Memory B cell (primary cell): ENCODE results near the gene SLC9A7.

Source experiments
- ATAC-seq: fragments of 150-1000 bp; cut with Tn5 transposase; 2 replicates; pipeline ENCODE4 v1.10.0; 2021; ENCODE audit warnings: low read depth, mild to moderate bottlenecking, moderate library complexity
- DNase-seq, 2 donors: peaks; one replicate each; pipeline ENCODE4 v3.0.0; 2022; ENCODE audit warnings: low spot score in 2 of 2
- H3K27ac Mint-ChIP-seq: one replicate; pipeline ENCODE4 v1.8.0; 2022; ENCODE audit warnings: mild to moderate bottlenecking, moderate library complexity, mixed read lengths
- H3K27me3 Mint-ChIP-seq: one replicate; pipeline ENCODE4 v1.8.0; 2022; ENCODE audit warnings: mixed read lengths
- H3K36me3 Mint-ChIP-seq: one replicate; pipeline ENCODE4 v1.8.0; 2022; ENCODE audit warnings: mild to moderate bottlenecking, mixed read lengths
- H3K4me1 Mint-ChIP-seq: one replicate; pipeline ENCODE4 v1.8.0; 2022; ENCODE audit warnings: mixed read lengths
- H3K4me3 Mint-ChIP-seq: one replicate; pipeline ENCODE4 v1.8.0; 2022; ENCODE audit warnings: mild to moderate bottlenecking, moderate library complexity, mixed read lengths
- H3K9me3 Mint-ChIP-seq: one replicate; pipeline ENCODE4 v1.8.0; 2022; ENCODE audit warnings: mixed read lengths

Gene SLC9A7

DNA sequence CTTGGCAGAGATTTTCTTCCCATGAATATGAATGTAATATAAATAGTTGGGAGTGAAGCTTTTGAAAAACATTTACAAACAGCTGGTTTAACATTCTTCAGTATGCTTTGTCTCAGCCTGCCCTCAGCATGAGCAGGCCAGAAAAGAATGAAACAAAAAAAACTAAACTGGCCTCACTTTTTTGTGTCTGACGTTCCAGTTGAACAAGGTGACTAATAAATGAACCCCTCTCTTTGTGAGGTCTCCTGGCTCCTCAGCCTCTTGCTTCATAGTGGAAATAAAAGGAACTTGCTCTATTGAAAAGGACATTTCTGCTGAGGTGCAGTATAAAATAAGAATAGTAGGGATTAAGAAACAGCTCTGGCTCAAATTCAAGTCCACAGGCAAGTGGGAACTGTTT, 176.0 kb downstream of the SLC9A7 start:
- no peaks in the 10 kb centered on the region for H3K9me3 Mint-ChIP-seq
- peaks cover under 1% of the 10 kb centered on the region for H3K36me3 Mint-ChIP-seq
- no peak for DNase-seq
- H3K27me3 Mint-ChIP-seq, result no peaks in the 10 kb centered on the region
- peaks cover 5% of the 10 kb centered on the region for H3K4me1 Mint-ChIP-seq
- H3K27ac Mint-ChIP-seq, result no peak overlapping the region
- H3K4me3 Mint-ChIP-seq, result no peak overlapping the region
- no peak for ATAC-seq

DNA sequence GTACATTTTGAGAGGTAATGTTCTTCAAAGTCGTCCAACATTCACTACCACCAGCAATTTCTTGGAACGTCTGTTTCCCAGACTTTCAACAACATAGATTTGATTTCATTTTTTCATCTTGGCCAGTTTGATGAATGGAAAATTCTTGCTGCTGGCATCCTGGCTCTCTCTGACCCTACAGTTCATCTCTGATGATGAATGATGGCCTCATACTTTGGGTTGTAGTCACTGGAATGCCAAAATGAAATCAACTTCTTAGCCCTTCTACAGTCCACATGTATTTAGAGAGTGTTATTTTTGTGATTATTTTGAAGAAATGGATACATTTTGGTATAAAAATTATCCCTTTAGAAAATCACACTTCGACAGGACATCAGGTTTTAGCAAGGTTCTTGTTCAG, 176.6 kb downstream of the SLC9A7 start:
- ATAC-seq (no peak), DNase-seq (no peak)
- no peak overlapping the region for H3K4me3 Mint-ChIP-seq
- no peaks in the 10 kb centered on the region for H3K27me3 Mint-ChIP-seq
- H3K36me3 Mint-ChIP-seq, result peaks cover 3% of the 10 kb centered on the region
- H3K9me3 Mint-ChIP-seq, result no peaks in the 10 kb centered on the region
- peaks cover 5% of the 10 kb centered on the region for H3K4me1 Mint-ChIP-seq
- no peak overlapping the region for H3K27ac Mint-ChIP-seq

DNA sequence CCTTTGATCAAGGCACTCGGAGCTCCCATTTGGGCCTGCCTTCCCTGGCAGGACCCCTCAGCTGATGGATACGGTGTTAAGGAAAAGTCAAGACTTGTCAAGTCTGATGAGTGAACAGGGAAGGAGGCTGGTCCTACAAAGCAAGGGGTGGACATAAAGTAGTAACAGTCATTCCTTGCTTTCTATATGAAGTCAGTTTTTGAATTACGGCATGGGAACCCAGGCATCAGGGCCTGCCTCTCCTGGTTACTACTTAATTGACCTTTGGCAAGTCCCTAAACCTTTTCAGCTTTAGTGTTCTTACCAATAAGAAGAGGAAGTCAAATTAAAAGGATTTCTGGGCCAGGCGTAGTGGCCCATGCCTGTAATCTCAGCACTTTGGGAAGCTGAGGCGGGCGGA, 178.3 kb downstream of the SLC9A7 start:
- ATAC-seq (no peak), DNase-seq (no peak)
- Mint-ChIP-seq H3K36me3 (peaks cover 3% of the 10 kb centered on the region), H3K4me3 (no peak overlapping the region), H3K4me1 (peaks cover 11% of the 10 kb centered on the region), H3K27ac (no peak overlapping the region), H3K27me3 (no peaks in the 10 kb centered on the region), H3K9me3 (no peaks in the 10 kb centered on the region)

DNA sequence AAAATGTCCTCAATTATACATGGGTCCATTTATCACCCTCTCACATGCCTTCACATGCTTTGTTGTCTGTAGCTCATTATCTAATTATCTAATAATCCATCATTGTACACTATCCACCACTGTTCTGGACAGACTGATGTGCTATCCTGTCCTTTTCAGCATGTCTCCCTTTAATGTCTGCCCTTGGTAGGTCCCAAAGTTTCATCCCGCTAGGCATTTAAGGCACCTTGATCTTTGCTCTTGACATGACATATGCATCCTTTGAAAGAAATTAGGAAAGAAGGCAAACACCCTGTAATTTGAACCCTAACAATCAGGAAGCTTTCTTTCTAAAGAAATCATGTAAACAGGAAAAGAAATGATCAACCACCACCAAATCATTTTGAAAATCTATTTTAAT, 179.7 kb downstream of the SLC9A7 start:
- ATAC-seq, result no peak
- Mint-ChIP-seq H3K4me1 (peaks cover 14% of the 10 kb centered on the region), H3K9me3 (no peaks in the 10 kb centered on the region), H3K36me3 (peaks cover 3% of the 10 kb centered on the region), H3K4me3 (no peak overlapping the region), H3K27ac (no peak overlapping the region), H3K27me3 (no peaks in the 10 kb centered on the region)
- DNase-seq, result no peak

DNA sequence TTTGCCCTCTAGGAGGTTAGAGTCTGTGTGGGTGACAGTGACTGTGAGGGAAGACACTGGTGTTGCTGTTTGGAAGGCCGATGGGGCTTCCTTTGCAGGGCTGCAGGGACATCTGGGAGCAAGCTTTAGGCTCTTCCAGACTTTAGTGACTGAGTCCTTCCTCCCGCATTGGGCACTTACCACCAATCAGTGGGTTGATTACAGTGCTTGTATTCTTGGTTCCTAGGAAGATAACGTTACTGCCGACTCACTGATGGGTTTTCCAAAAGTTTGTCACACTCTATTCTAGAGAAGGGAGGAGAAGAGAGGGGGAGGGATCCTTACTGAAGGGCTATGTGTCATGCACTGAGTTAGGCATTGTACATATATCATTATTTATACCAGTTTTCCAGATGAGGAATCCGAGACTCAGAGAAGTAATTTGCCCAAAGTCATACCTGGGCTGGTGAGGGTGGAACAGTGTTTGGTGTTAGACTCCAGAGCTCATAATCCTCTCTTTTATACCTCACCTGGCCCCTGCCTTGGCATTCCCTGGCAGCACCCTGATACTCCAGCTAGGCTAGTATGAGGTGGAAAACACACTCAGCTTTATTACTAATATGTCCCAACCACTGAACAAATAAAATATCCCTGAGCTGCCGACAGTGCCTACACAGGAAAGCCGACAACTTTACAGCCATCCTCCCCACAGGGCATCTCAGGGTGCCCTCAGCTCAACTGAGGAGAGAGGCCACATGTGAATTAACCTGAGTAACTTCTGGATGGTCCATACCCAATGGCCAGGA, 181.5 kb downstream of the SLC9A7 start:
- Mint-ChIP-seq H3K4me1 (peaks cover 18% of the 10 kb centered on the region), H3K4me3 (no peak overlapping the region), H3K27ac (no peak overlapping the region)

DNA sequence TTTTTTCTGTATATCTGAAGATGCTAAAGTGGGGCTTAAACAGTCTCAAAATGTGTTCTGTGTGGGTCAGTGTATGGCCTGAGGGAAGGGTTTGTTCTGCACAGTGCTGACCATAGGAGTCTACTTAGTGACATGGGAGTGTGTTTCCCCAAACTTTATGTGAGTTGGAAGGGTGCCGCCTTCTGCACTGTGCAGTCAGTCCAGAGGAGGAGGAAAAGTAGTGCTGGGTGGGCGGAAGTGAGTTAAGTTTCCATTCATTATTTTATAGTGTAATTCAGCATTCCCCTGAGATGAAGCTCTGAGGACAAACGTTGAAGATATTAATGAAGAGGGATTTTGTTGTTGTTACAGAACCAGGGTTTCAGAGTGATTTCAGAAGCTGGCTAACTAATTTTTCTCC, 182.5 kb downstream of the SLC9A7 start:
- DNase-seq, result no peak
- ATAC-seq, result no peak
- H3K4me1 Mint-ChIP-seq, result peaks cover 27% of the 10 kb centered on the region
- H3K36me3 Mint-ChIP-seq, result peaks cover 3% of the 10 kb centered on the region
- no peaks in the 10 kb centered on the region for H3K9me3 Mint-ChIP-seq
- H3K4me3 Mint-ChIP-seq, result peak overlapping the region; percentile 56
- no peaks in the 10 kb centered on the region for H3K27me3 Mint-ChIP-seq
- no peak overlapping the region for H3K27ac Mint-ChIP-seq

More for the DNA sequence above, 181.5 kb downstream of the SLC9A7 start:
- Mint-ChIP-seq H3K36me3 (peaks cover 3% of the 10 kb centered on the region), H3K9me3 (no peaks in the 10 kb centered on the region), H3K27me3 (no peaks in the 10 kb centered on the region)
- DNase-seq (no peak), ATAC-seq (no peak)

DNA sequence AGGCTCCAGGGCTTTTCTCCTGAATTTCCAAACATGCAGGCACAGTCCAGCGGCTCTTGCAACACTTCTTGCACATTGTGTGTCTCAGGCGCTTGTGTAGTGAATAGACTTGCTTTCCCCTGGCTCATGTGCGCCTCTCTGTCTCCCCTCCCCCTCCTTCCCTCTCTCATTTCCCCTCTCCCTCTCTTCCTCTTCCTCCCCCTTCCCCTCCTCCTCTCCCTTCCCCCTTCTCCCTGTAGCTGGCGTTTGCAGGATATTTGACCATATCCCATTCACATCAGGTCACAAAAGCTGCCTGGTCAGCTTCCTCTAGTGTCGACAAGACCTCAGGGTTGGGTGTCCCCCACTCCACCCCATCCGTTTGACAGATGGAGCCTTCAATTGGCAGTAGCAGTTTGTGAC, 182.9 kb downstream of the SLC9A7 start:
- Mint-ChIP-seq H3K4me3 (peak overlapping the region; percentile 56), H3K27me3 (no peaks in the 10 kb centered on the region), H3K9me3 (no peaks in the 10 kb centered on the region), H3K36me3 (peaks cover 3% of the 10 kb centered on the region), H3K27ac (no peak overlapping the region), H3K4me1 (peaks cover 27% of the 10 kb centered on the region)
- ATAC-seq, result no peak
- DNase-seq, result no peak

DNA sequence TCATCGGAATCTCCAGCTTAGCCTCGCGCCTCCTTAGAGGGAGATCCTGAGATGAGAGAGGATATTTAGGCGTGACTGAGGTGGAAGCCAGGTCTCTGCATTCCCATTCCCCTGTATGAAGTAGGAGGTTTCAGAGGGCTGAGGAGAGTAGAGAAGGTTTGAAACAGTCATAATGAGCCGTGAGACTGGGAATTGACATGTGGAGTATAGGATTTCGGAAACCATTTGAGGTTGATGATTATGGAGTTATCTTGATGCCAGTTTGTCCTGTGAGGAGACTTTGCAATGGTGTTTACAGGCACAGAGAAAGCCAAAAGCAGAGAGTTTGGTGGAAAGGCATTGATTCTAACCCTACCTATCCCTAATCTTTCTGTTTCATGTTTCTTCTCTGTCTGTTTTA, 183.3 kb downstream of the SLC9A7 start:
- no peak for DNase-seq
- Mint-ChIP-seq H3K27ac (no peak overlapping the region), H3K27me3 (no peaks in the 10 kb centered on the region)

DNA sequence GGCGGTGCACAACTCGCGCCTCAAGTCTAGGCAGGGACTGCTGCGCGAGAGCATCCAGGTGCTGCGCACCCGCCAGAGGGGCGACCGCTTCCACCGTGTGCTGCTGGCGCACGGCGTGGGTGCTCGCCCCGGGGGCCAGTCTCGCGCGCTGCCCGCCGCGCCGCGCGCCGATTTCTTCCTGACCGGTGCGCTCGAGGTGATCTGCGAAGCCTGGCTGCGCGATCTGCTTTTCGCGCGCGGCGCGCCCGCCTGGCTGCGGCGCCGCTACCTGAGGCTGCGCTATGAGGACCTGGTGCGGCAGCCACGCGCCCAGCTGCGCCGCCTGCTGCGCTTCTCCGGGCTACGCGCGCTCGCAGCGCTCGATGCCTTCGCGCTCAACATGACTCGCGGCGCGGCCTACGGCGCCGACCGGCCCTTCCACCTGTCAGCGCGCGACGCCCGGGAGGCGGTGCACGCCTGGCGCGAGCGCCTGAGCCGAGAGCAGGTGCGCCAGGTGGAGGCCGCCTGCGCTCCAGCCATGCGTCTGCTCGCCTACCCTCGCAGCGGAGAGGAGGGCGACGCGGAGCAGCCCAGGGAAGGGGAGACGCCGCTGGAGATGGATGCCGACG, 184.0 kb downstream of the SLC9A7 start:
- peak overlapping the region; percentile 85 for H3K4me3 Mint-ChIP-seq
- peaks cover 3% of the 10 kb centered on the region for H3K36me3 Mint-ChIP-seq
- peak; percentile 16 to 32 for DNase-seq
- no peaks in the 10 kb centered on the region for H3K27me3 Mint-ChIP-seq
- H3K4me1 Mint-ChIP-seq, result peaks cover 27% of the 10 kb centered on the region
- H3K27ac Mint-ChIP-seq, result no peak overlapping the region
- ATAC-seq, result peak; percentile 28
- no peaks in the 10 kb centered on the region for H3K9me3 Mint-ChIP-seq

More for the DNA sequence above, 183.3 kb downstream of the SLC9A7 start:
- Mint-ChIP-seq H3K36me3 (peaks cover 3% of the 10 kb centered on the region), H3K9me3 (no peaks in the 10 kb centered on the region), H3K4me3 (peak overlapping the region; percentile 2), H3K4me1 (peaks cover 27% of the 10 kb centered on the region)
- no peak for ATAC-seq

DNA sequence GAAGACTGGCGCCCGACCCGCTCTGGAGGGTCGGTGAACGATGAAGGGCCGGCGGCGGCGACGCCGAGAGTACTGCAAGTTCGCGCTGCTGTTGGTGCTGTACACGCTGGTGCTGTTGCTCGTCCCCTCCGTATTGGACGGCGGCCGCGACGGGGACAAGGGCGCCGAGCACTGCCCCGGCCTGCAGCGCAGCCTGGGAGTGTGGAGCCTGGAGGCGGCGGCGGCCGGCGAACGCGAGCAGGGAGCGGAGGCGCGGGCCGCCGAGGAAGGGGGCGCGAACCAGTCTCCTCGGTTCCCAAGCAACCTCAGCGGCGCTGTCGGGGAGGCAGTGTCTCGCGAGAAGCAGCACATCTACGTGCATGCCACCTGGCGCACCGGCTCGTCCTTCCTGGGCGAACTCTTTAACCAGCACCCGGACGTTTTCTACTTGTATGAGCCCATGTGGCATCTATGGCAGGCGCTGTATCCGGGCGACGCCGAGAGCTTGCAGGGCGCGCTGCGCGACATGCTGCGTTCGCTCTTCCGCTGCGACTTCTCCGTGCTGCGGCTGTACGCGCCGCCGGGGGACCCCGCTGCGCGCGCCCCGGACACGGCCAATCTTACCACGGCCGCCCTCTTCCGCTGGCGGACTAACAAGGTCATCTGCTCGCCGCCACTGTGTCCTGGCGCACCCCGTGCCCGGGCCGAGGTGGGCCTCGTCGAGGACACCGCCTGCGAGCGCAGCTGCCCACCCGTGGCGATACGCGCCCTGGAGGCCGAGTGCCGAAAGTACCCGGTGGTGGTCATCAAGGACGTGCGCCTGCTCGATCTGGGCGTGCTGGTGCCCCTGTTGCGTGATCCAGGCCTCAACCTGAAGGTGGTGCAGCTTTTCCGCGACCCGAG, 184.8 kb downstream of the SLC9A7 start:
- Mint-ChIP-seq H3K9me3 (no peaks in the 10 kb centered on the region), H3K36me3 (peaks cover 3% of the 10 kb centered on the region), H3K4me3 (peak overlapping the region; percentile 85), H3K4me1 (peaks cover 25% of the 10 kb centered on the region), H3K27me3 (no peaks in the 10 kb centered on the region), H3K27ac (peak overlapping the region; percentile 80)
- ATAC-seq (peak; percentile 67), DNase-seq (peak; percentile 51 to 54)

DNA sequence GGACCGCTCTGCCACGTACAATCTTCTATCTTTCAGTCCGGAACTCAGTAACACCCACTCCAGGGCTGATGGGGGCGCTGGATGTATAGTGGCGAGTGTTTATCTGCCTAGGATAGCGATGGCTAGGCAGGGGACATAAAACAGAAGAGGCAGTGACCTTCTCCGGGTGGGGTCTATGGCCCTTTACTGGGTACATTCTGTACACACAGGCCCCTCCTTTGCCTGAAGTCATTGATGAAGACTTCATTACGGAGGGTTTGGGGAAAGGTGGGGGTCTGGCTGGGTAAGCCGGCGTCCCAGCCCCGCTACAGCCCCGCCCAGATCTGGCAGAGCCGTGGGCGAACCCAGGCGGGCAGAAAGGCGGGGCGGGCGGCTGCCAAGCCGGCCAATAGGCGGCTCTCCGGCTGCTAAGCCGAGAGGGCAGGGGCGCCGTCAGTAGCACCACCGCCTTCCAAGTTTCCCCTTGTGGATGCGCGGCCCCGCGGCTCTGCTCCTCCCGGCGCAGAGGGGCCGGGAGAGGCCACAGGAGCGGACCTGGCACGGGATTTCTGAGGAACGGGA, 185.5 kb downstream of the SLC9A7 start, which contains the start of gene CHST7:
CHST7 (plus strand) TSS at position 435 of the 561 bp plus-strand sequence. CDS start 167 bp downstream, outside the sequence.
- DNase-seq, result peak; percentile 9 to 29
- H3K27ac Mint-ChIP-seq, result peak within 1 kb of the TSS; percentile 80
- ATAC-seq, result peak; percentile 53
- no peaks in the 10 kb centered on the region for H3K9me3 Mint-ChIP-seq
- H3K4me1 Mint-ChIP-seq, result peaks cover 27% of the 10 kb centered on the region
- peak within 1 kb of the TSS; percentile 85 for H3K4me3 Mint-ChIP-seq
- H3K27me3 Mint-ChIP-seq, result no peaks in the 10 kb centered on the region
- peaks cover 3% of the 10 kb centered on the region for H3K36me3 Mint-ChIP-seq

DNA sequence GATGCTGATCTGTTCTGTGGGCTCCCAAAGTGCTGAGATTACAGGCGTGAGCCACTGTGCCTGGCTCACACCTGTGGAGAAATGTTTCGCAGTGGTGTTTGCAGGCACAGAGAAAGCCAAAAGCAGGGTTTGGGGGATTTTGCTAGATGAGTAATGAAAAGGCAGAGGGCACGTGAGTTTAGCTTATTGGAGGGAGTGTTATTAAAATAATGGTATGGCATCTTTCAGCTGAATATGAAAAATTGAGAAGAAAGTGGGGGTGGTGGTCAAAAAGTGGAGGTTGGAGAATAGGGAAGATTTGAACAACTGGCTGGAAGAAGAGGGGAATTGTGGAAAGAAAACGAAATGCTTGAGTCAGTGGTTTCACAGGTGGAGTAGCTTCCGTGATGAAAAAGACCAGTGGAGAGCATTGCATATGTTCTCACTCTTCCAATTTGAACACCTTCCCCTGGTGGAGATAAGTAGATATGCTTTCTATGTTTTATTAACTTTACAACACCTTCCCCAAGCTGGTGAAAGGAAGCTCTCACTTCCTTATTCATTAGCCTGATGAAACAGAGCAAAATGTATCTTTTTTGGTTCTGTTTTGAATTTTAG, 186.5 kb downstream of the SLC9A7 start:
- H3K4me1 Mint-ChIP-seq, result peaks cover 27% of the 10 kb centered on the region
- no peaks in the 10 kb centered on the region for H3K9me3 Mint-ChIP-seq
- H3K27me3 Mint-ChIP-seq, result no peaks in the 10 kb centered on the region
- H3K36me3 Mint-ChIP-seq, result no peaks in the 10 kb centered on the region
- DNase-seq, result peak in 1 of 2 donors; percentile 18
- peak overlapping the region; percentile 80 for H3K27ac Mint-ChIP-seq
- peak overlapping the region; percentile 85 for H3K4me3 Mint-ChIP-seq
- ATAC-seq, result peak; percentile 50
